HepG2 (cell line): ENCODE data around the gene DDAH1.

Experiments used
- HOXA5 ChIP-seq: sonication (generic); formaldehyde crosslinking; IDR thresholded peaks from 2 replicates; pipeline ENCODE4 v1.4.0; 2020; ENCODE audit warnings: missing genetic modification reagents
- JUN ChIP-seq: sonication (generic); formaldehyde crosslinking; IDR thresholded peaks from 2 replicates; pipeline ENCODE4 v1.4.0; 2020; ENCODE audit warnings: mild to moderate bottlenecking, missing genetic modification reagents
- MAX ChIP-seq: IDR thresholded peaks from 2 replicates; pipeline ENCODE4 v1.6.1; 2012; ENCODE audit warnings: inconsistent platforms
- SMARCC2 ChIP-seq: fragments of 450-650 bp; IDR thresholded peaks from 2 replicates; pipeline ENCODE4 v1.6.1; 2017; ENCODE audit warnings: antibody characterized with exemption, mild to moderate bottlenecking
- SMYD3 ChIP-seq: sonication (generic); formaldehyde crosslinking; IDR thresholded peaks from 2 replicates; pipeline ENCODE4 v1.8.1; 2023; ENCODE audit warnings: mild to moderate bottlenecking, missing genetic modification reagents
- SRF ChIP-seq: IDR thresholded peaks from 2 replicates; pipeline ENCODE4 v1.6.1; 2011; ENCODE audit warnings: mild to moderate bottlenecking, low read depth, low read length, moderate library complexity
- TF ChIP-seq, protein P1 (sequence below): sonication (generic); formaldehyde crosslinking; IDR thresholded peaks from 2 replicates; pipeline ENCODE4 v1.5.0; 2020; ENCODE audit warnings: missing genetic modification reagents

DNA sequence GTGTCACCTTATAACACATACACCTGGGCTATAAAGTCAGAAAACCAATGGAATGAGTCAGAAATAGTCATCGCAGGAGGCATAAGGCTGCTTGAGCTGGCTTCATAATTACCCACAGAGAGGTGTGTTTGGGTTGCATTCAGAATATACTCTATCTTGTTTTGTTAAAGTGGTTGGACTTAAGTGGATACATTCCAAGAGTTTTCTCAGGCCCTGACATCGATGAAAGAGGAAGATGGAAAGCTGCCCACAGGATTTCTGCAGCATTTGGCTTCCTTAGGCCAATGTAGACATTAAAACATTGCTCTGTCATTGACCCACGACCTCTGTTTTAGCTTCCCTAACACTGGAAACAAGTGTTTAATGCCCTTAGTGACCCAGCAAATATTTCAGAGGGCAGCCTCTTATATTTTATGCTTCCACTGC is 169.9 kb downstream of the DDAH1 start:
- TF ChIP-seq SMYD3 = no peak
- TF ChIP-seq HOXA5 (CRISPR knock-in tag) = no peak
- TF ChIP-seq JUN (CRISPR knock-in tag) = no peak
- no peak for TF ChIP-seq MAX
- TF ChIP-seq SMARCC2 = no peak
- TF ChIP-seq, protein P1, sequence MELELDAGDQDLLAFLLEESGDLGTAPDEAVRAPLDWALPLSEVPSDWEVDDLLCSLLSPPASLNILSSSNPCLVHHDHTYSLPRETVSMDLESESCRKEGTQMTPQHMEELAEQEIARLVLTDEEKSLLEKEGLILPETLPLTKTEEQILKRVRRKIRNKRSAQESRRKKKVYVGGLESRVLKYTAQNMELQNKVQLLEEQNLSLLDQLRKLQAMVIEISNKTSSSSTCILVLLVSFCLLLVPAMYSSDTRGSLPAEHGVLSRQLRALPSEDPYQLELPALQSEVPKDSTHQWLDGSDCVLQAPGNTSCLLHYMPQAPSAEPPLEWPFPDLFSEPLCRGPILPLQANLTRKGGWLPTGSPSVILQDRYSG = no peak
- TF ChIP-seq SRF = no peak
